Measurements from ENCODE around the gene LTC4S. TPM values are rescaled to one million over a fixed set of nuclear protein-coding genes. Genes with fewer than 3 reads are reported as not detected.

LTC4S gene
- total and polyA plus RNA-seq, 9 of the 15 experiments (the other 6 are each of a cell fraction or from before 2014, with no cell fraction given) = 0.17 to 0.77 (median 0.75) TPM; not detected in 6

DNA sequence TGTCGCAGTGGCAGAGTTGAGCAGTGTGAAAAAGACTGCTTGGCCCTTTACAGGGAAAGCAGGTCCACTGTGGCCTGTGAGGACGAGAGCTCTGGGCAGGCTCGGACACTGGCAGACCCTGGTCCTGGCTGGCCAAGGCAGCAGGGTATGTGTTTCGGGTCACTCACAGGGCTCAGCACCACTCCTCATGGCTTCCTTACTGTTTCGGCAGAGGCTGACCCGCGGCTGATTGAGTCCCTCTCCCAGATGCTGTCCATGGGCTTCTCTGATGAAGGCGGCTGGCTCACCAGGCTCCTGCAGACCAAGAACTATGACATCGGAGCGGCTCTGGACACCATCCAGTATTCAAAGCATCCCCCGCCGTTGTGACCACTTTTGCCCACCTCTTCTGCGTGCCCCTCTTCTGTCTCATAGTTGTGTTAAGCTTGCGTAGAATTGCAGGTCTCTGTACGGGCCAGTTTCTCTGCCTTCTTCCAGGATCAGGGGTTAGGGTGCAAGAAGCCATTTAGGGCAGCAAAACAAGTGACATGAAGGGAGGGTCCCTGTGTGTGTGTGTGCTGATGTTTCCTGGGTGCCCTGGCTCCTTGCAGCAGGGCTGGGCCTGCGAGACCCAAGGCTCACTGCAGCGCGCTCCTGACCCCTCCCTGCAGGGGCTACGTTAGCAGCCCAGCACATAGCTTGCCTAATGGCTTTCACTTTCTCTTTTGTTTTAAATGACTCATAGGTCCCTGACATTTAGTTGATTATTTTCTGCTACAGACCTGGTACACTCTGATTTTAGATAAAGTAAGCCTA, 42.6 kb downstream of the LTC4S start (continued):
- TF ChIP-seq, protein P1, sequence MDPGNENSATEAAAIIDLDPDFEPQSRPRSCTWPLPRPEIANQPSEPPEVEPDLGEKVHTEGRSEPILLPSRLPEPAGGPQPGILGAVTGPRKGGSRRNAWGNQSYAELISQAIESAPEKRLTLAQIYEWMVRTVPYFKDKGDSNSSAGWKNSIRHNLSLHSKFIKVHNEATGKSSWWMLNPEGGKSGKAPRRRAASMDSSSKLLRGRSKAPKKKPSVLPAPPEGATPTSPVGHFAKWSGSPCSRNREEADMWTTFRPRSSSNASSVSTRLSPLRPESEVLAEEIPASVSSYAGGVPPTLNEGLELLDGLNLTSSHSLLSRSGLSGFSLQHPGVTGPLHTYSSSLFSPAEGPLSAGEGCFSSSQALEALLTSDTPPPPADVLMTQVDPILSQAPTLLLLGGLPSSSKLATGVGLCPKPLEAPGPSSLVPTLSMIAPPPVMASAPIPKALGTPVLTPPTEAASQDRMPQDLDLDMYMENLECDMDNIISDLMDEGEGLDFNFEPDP (CRISPR knock-in tag; IDR thresholded peaks at IDR 0.05) = 0 out of 2 replicates have a peak, but pooled peaks have one; percentile 47
- TF ChIP-seq RAD21 (CRISPR knock-in tag; conservative IDR thresholded peaks at IDR 0.05 in 1 of 2, IDR thresholded peaks at IDR 0.05 in 1 of 2) (peak in 1 of 2 experiments; percentile 6; a peak in 1 of 4 replicates), MAFF (IDR thresholded peaks at IDR 0.05; ENCODE audit: low read length) (no peak), XRCC4 (IDR thresholded peaks at IDR 0.05; ENCODE audit: extremely low read depth, insufficient read depth, insufficient read length) (no peak), FOSL1 (tag; conservative IDR thresholded peaks at IDR 0.05) (peak; percentile 89), PML (IDR thresholded peaks at IDR 0.05; ENCODE audit: low read length) (peak; percentile 32; the same call in 1 of the 2 replicates), HMGN3 (IDR thresholded peaks at IDR 0.05; ENCODE audit: borderline replicate concordance, extremely low read depth, insufficient read length, low read depth, low read length) (peak; percentile 33), PPARD (CRISPR knock-in tag; IDR thresholded peaks at IDR 0.05) (no peak), JUN (IDR thresholded peaks at IDR 0.05; ENCODE audit: borderline replicate concordance, low read depth, low read length) (peak; percentile 74; the same call in 1 of the 2 replicates), JUN (CRISPR knock-in tag; IDR thresholded peaks at IDR 0.05; ENCODE audit: borderline replicate concordance) (no peak), CTBP1 (IDR thresholded peaks at IDR 0.05; ENCODE audit: borderline replicate concordance) (peak; percentile 37; the same call in 1 of the 2 replicates), ZNF764 (CRISPR knock-in tag; IDR thresholded peaks at IDR 0.05; ENCODE audit: low read depth) (peak; percentile 96), CTCF (IDR thresholded peaks at IDR 0.05 in 2 of 3, conservative IDR thresholded peaks at IDR 0.05 in 1 of 3; ENCODE audit: insufficient read depth in 2 of 3, low read depth in 1 of 3, low read length in 3 of 3) (peak; percentile 6 to 27 (median 18); a peak in 2 of 6 replicates), RBFOX2 (IDR thresholded peaks at IDR 0.05; ENCODE audit: low read depth, low read length) (peak; percentile 55; the same call in 1 of the 2 replicates), POLR2H (tag; IDR thresholded peaks at IDR 0.05; ENCODE audit: low read depth) (peak; percentile 48; the same call in 1 of the 2 replicates), DPF2 (IDR thresholded peaks at IDR 0.05) (peak; percentile 51; the same call in 1 of the 2 replicates), POLR2B (IDR thresholded peaks at IDR 0.05; ENCODE audit: low read depth, partially characterized antibody) (peak; percentile 72), DNMT1 (IDR thresholded peaks at IDR 0.05) (no peak), SUPT5H (IDR thresholded peaks at IDR 0.05) (peak; percentile 68), MYC (IDR thresholded peaks at IDR 0.05; ENCODE audit: low read depth, low read length) (no peak), MYC (CRISPR knock-in tag; IDR thresholded peaks at IDR 0.05; ENCODE audit: borderline replicate concordance, low read depth) (no peak), ZNF354B (CRISPR knock-in tag; IDR thresholded peaks at IDR 0.05) (no peak), POU5F1 (IDR thresholded peaks at IDR 0.05; ENCODE audit: borderline replicate concordance, low read depth, low read length, partially characterized antibody) (no peak)
- TF ChIP-seq, protein P2, sequence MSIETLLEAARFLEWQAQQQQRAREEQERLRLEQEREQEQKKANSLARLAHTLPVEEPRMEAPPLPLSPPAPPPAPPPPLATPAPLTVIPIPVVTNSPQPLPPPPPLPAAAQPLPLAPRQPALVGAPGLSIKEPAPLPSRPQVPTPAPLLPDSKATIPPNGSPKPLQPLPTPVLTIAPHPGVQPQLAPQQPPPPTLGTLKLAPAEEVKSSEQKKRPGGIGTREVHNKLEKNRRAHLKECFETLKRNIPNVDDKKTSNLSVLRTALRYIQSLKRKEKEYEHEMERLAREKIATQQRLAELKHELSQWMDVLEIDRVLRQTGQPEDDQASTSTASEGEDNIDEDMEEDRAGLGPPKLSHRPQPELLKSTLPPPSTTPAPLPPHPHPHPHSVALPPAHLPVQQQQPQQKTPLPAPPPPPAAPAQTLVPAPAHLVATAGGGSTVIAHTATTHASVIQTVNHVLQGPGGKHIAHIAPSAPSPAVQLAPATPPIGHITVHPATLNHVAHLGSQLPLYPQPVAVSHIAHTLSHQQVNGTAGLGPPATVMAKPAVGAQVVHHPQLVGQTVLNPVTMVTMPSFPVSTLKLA (conservative IDR thresholded peaks at IDR 0.05) = 0 out of 4 replicates have a peak, but pooled peaks of 1 of the 2 experiments have one; percentile 35

All from K562 (cell line).